ENCODE data around the gene C1QTNF2. TPM values are rescaled to one million over a fixed set of nuclear protein-coding genes. Genes with fewer than 3 reads are reported as not detected.

The C1QTNF2 gene
- total and polyA plus RNA-seq, 2 of the 8 experiments (the other 6 are each of a cell fraction or from before 2014, with no cell fraction given): 1.0 to 2.0 TPM

GRCh38 chr5:160312134-160312959, 58.1 kb downstream of the C1QTNF2 start, which contains the start of gene CCNJL (continued):
- TF ChIP-seq SAP30 (IDR thresholded peaks at IDR 0.05; ENCODE audit: insufficient read depth, insufficient replicate concordance, low read length): no peak
